H1 (cell line): ENCODE results near the gene ASPRV1. TPM values are rescaled to one million over a fixed set of nuclear protein-coding genes. Genes with fewer than 3 reads are reported as not detected.

Source experiments
- CTCF ChIA-PET: fragments of 300-600 bp; sonication (Branson Sonifier 250); formaldehyde crosslinking; loops from one replicate; lab custom pipeline; 2021; ENCODE audit not compliant: partially characterized antibody; lab: Charles Lee
- POLR2A ChIA-PET: fragments of 300-600 bp; sonication (Branson Sonifier 250); formaldehyde crosslinking; loops from one replicate; lab custom pipeline; 2021; ENCODE audit warnings: inconsistent platforms; ENCODE audit not compliant: partially characterized antibody; lab: Charles Lee
- DNase-seq, 2 experiments: peaks; one replicate each; pipeline versions ENCODE4 v3.0.0 to v3.0.0-alpha.2; 2010 to 2022; ENCODE audit warnings: low spot score in 2 of 2, low read depth in 1 of 2, mixed read lengths in 1 of 2
- FAIRE-seq: peaks from 2 replicates; lab custom pipeline; 2011; peaks lifted over from hg19 to GRCh38; lab: Jason Lieb, UNC
- H2AFZ ChIP-seq: 2 replicates; pipeline ENCODE4 v1.8.1; 2012; ENCODE audit warnings: low read length, inconsistent platforms
- H2AK5ac ChIP-seq: 2 replicates; pipeline ENCODE4 v1.6.1; 2013; ENCODE audit warnings: low read depth, low read length
- H2BK120ac ChIP-seq: replicated peaks from 2 replicates; pipeline ENCODE3; 2013; ENCODE audit warnings: low read depth, low read length, inconsistent platforms
- H2BK12ac ChIP-seq: 2 replicates; pipeline ENCODE4 v1.6.1; 2013; ENCODE audit warnings: low read depth, low read length
- H2BK15ac ChIP-seq: 2 replicates; pipeline ENCODE4 v1.6.1; 2013; ENCODE audit warnings: low read length
- H2BK20ac ChIP-seq: 2 replicates; pipeline ENCODE4 v1.6.1; 2013; ENCODE audit warnings: low read length
- H2BK5ac ChIP-seq: 2 replicates; pipeline ENCODE4 v1.6.1; 2013; ENCODE audit warnings: low read depth, low read length
- H3K14ac ChIP-seq: 2 replicates; pipeline ENCODE4 v1.6.1; 2013; ENCODE audit warnings: inconsistent platforms; ENCODE audit not compliant: insufficient read length
- H3K18ac ChIP-seq: 2 replicates; pipeline ENCODE4 v1.6.1; 2013; ENCODE audit warnings: low read length; ENCODE audit errors: extremely low read depth
- H3K23ac ChIP-seq: 2 replicates; pipeline ENCODE4 v1.6.1; 2013; ENCODE audit warnings: inconsistent platforms; ENCODE audit not compliant: insufficient read length
- H3K23me2 ChIP-seq: 2 replicates; pipeline ENCODE4 v1.6.1; 2013; ENCODE audit warnings: low read depth, low read length
- H3K27ac ChIP-seq: 2 replicates; pipeline ENCODE4 v1.6.1; 2011; ENCODE audit warnings: low read depth, low read length, inconsistent platforms
- H3K27me3 ChIP-seq, 4 experiments: replicated peaks in 1 of 4; 1 replicate in 1 of 4; 2 replicates in 3 of 4; pipeline versions ENCODE4 v1.6.1 to v1.8.1; 2011 to 2013; ENCODE audit warnings: low read length in 3 of 4, mild to moderate bottlenecking in 3 of 4, inconsistent platforms in 2 of 4, mixed read lengths in 2 of 4, moderate library complexity in 1 of 4; ENCODE audit not compliant: control insufficient read depth in 3 of 4, insufficient read depth in 3 of 4; ENCODE audit errors: extremely low read depth in 1 of 4
- H3K36me3 ChIP-seq, 4 experiments: 2 replicates each; pipeline versions ENCODE4 v1.6.1 to v1.8.1; 2011 to 2013; ENCODE audit warnings: mild to moderate bottlenecking in 4 of 4, low read length in 3 of 4, moderate library complexity in 2 of 4, control low read depth in 1 of 4, inconsistent platforms in 1 of 4; ENCODE audit not compliant: insufficient read depth in 4 of 4, control insufficient read depth in 2 of 4
- H3K4ac ChIP-seq: replicated peaks from 2 replicates; pipeline ENCODE3; 2013; ENCODE audit warnings: low read length, low read depth, mixed read lengths, inconsistent platforms; ENCODE audit not compliant: insufficient read length
- H3K4me1 ChIP-seq, 4 experiments: replicated peaks in 1 of 4; 1 replicate in 1 of 4; 2 replicates in 3 of 4; pipeline versions ENCODE4 v1.6.1 to v1.8.1; 2011 to 2013; ENCODE audit warnings: low read length in 3 of 4, inconsistent platforms in 2 of 4, mixed read lengths in 1 of 4; ENCODE audit not compliant: insufficient read depth in 4 of 4, control insufficient read depth in 3 of 4
- H3K4me2 ChIP-seq, 2 experiments: 2 replicates each; pipeline versions ENCODE4 v1.6.1 to v1.8.1; 2011 to 2013; ENCODE audit warnings: low read depth in 2 of 2, low read length in 2 of 2, control low read depth in 1 of 2, inconsistent platforms in 1 of 2, mild to moderate bottlenecking in 1 of 2; ENCODE audit not compliant: insufficient read depth in 1 of 2
- H3K4me3 ChIP-seq, 4 experiments: fragments of 200-600, 300-600 bp in 1 of 4; sonication (generic), shearing (Covaris generic), sonication (Bioruptor Twin) in 1 of 4; 2 replicates each; pipeline versions ENCODE4 v1.5.1 to v1.8.1; 2011 to 2016; ENCODE audit warnings: low read length in 4 of 4, low read depth in 3 of 4, control low read depth in 2 of 4, inconsistent platforms in 2 of 4, mild to moderate bottlenecking in 2 of 4, mixed read lengths in 1 of 4, moderate library complexity in 1 of 4; ENCODE audit not compliant: insufficient read depth in 2 of 4; ENCODE audit errors: extremely low read depth in 1 of 4
- H3K56ac ChIP-seq: replicated peaks from 2 replicates; pipeline ENCODE3; 2013; ENCODE audit warnings: low read depth, mild to moderate bottlenecking, mixed read lengths, low read length, inconsistent platforms; ENCODE audit not compliant: insufficient read length
- H3K79me1 ChIP-seq: 2 replicates; pipeline ENCODE4 v1.6.1; 2013; ENCODE audit warnings: low read depth, low read length, control low read depth
- H3K79me2 ChIP-seq, 2 experiments: 2 replicates each; pipeline versions ENCODE4 v1.6.1 to v1.8.1; 2012 to 2013; ENCODE audit warnings: low read length in 2 of 2, mild to moderate bottlenecking in 2 of 2, inconsistent platforms in 1 of 2; ENCODE audit not compliant: insufficient read depth in 2 of 2, control insufficient read depth in 1 of 2
- H3K9ac ChIP-seq, 4 experiments: replicated peaks in 1 of 4; 1 replicate in 1 of 4; 2 replicates in 3 of 4; pipeline versions ENCODE4 v1.6.1 to v1.8.1; 2011 to 2013; ENCODE audit warnings: low read depth in 3 of 4, low read length in 3 of 4, control low read depth in 2 of 4, mild to moderate bottlenecking in 2 of 4, moderate library complexity in 2 of 4, inconsistent platforms in 1 of 4; ENCODE audit errors: extremely low read depth in 1 of 4
- H3K9me3 ChIP-seq, 2 experiments: 2 replicates each; pipeline versions ENCODE4 v1.6.1 to v1.8.1; 2012 to 2013; ENCODE audit warnings: mild to moderate bottlenecking in 2 of 2, moderate library complexity in 2 of 2, control low read depth in 1 of 2, inconsistent platforms in 1 of 2, low read depth in 1 of 2, low read length in 1 of 2, mixed read lengths in 1 of 2; ENCODE audit not compliant: insufficient read depth in 2 of 2
- H4K20me1 ChIP-seq, 2 experiments: replicated peaks in 1 of 2; 2 replicates each; pipeline versions ENCODE3 to v1.8.1; 2011 to 2013; ENCODE audit warnings: inconsistent platforms in 2 of 2, low read length in 2 of 2, mild to moderate bottlenecking in 1 of 2; ENCODE audit not compliant: insufficient read depth in 2 of 2, control insufficient read depth in 1 of 2
- H4K5ac ChIP-seq: 2 replicates; pipeline ENCODE4 v1.6.1; 2013; ENCODE audit warnings: low read length, low read depth, mixed read lengths, inconsistent platforms; ENCODE audit not compliant: insufficient read length
- H4K8ac ChIP-seq: 2 replicates; pipeline ENCODE4 v1.8.0; 2013; ENCODE audit warnings: mild to moderate bottlenecking, moderate library complexity, low read length, inconsistent platforms; ENCODE audit not compliant: insufficient read depth; ENCODE audit errors: extremely low read depth
- H4K91ac ChIP-seq: replicated peaks from 2 replicates; pipeline ENCODE3; 2013; ENCODE audit warnings: low read length, mixed read lengths, inconsistent platforms; ENCODE audit not compliant: insufficient read length
- ASH2L ChIP-seq: fragments of 200-600, 300-600 bp; sonication (generic); IDR thresholded peaks from one replicate; pipeline ENCODE4 v1.7.1; 2017; ENCODE audit warnings: low read length
- JUND ChIP-seq: IDR thresholded peaks from 2 replicates; pipeline ENCODE4 v1.6.1; 2011; ENCODE audit warnings: mild to moderate bottlenecking, improper control_type of control experiment, low read length
- NANOG ChIP-seq: IDR thresholded peaks from 2 replicates; pipeline ENCODE4 v1.6.1; 2011; ENCODE audit warnings: low read length, low read depth, mild to moderate bottlenecking, inconsistent platforms; ENCODE audit not compliant: insufficient read depth, poor library complexity, severe bottlenecking
- PHF8 ChIP-seq: fragments of 200-600 bp; sonication (generic); conservative IDR thresholded peaks from 2 replicates; pipeline ENCODE4 v1.7.1; 2012; ENCODE audit warnings: low read depth, mild to moderate bottlenecking, inconsistent platforms, low read length, moderate library complexity
- POLR2AphosphoS5 ChIP-seq: IDR thresholded peaks from 2 replicates; pipeline ENCODE4 v1.6.1; 2011; ENCODE audit warnings: low read depth, low read length
- SP2 ChIP-seq: IDR thresholded peaks from 2 replicates; pipeline ENCODE4 v1.6.1; 2012; ENCODE audit warnings: mild to moderate bottlenecking, low read length, inconsistent platforms
- TBP ChIP-seq: IDR thresholded peaks from 2 replicates; pipeline ENCODE4 v1.6.1; 2011; ENCODE audit warnings: low read depth, low read length, improper control_type of control experiment
- YY1 ChIP-seq: IDR thresholded peaks from 2 replicates; pipeline ENCODE4 v1.6.1; 2011; ENCODE audit warnings: low read depth, mild to moderate bottlenecking, low read length
- WGBS, 2 experiments: shearing (Covaris generic) in 1 of 2; methylation state at CpG; one replicate each; pipeline versions ENCODE4 v1.1.6 to v1.1.7; 2013 to 2015; ENCODE audit warnings: low lambda C conversion rate in 2 of 2, mixed read lengths in 2 of 2, inconsistent platforms in 1 of 2, low coverage in 1 of 2, missing lambda C conversion rate in 1 of 2; ENCODE audit not compliant: insufficient replicate concordance in 2 of 2, insufficient coverage in 1 of 2, insufficient read length in 1 of 2; ENCODE audit errors: extremely low coverage in 1 of 2, missing lambda C conversion rate in 1 of 2; 5-methylcytosine and 5-hydroxymethylcytosine counted together
- polyA plus RNA-seq, 7 experiments: library from polyadenylated mRNA; depleted of rRNA in 3 of 7; stranded (reverse) in 5 of 7; unstranded in 2 of 7; fragments of >200 nt in 5 of 7; fragments of 200-250 nt in 2 of 7; gene quantifications; 1 replicate in 5 of 7; 2 replicates in 1 of 7; 4 replicates in 1 of 7; pipeline versions ENCODE4 v1.2.1 to v1.2.3, GENCODE V29; 2011 to 2013; ENCODE audit warnings: missing spikeins in 2 of 7, mixed read lengths in 2 of 7
- total RNA-seq: library from RNA; stranded (reverse); fragmentation: NEBNext Ultra II Directional; extraction: Animal tissue kit (Norgen Biotek cat#: 25700); gene quantifications from 2 replicates; pipeline ENCODE4 v1.2.1, GENCODE V29; 2021
- TF ChIP-seq, protein P1 (sequence below): IDR thresholded peaks from 2 replicates; pipeline ENCODE4 v1.6.1; 2011; ENCODE audit warnings: low read length, improper control_type of control experiment

ASPRV1 gene
- total and polyA plus RNA-seq, 2 of the 8 experiments (the other 6 are each of a cell fraction or from before 2014, with no cell fraction given): 0.59 to 0.95 TPM

DNA sequence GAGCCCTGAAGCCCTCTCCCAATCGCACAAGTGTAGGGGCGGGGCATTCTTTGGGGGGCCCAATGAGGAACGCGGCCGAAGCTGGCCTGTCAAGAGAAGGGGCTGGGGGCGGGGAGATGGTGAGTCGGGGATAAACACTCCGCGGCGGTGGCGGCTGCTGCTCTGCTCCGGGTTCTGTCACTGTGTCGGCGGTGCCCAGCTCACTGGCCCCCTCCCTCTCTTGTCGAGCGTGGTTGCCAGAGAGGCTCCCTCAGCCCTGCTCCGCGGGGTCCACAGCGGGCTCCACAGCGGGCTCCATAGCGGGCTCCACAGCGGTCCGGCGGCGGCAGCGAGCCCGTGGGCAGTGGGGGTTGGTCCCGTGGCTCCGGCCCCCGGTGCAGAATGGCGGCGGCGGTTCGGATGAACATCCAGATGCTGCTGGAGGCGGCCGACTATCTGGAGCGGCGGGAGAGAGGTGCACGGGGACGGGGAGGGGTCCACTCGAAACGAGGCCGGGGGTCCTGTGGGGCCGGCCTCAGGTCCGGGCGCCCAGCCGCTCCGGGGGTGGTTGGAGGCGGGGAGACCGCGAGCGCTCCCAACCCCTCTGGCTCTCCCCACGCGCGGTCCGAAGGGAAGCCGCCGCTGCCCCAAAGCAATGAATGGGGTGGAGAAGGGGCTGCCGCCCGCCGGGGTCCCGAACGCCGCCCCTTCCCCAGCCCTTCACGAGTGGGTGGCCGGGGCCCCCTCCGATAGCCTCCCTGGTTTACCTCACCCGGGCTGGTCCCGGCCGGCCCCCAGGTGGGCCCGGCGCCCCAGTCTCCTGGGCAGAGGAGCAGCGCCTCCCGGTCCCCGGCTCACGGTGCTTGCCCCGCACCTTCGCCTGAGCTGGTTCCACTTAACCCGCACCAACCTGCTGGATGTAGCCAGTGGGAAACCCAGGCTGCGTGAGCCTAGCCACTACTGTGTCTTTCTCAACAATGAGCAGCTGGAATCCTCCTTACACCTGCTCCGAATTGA is 46.2 kb downstream of the ASPRV1 start, which contains the start of gene MXD1:
Gene MXD1 (plus strand): TSS at position 160 of the 996 bp plus-strand sequence. CDS start 222 bp downstream, at position 382.
- Histone ChIP-seq H3K4me3 (peak within 1 kb of the TSS; percentile 53 to 88 (median 72)), H3K79me1 (no peaks in the 10 kb centered on the region), H3K9ac (peak within 1 kb of the TSS; percentile 65 to 96 (median 90)), H2BK5ac (0 out of 2 replicates have a peak within 1 kb of the TSS, but pooled peaks have one; percentile 41), H3K79me2 (no peaks in the 10 kb centered on the region), H3K36me3 (no peaks in the 10 kb centered on the region; a peak in 1 of 8 replicates), H4K8ac (peak within 1 kb of the TSS; percentile 99), H3K4me1 (no peaks in the 10 kb centered on the region), H3K27me3 (no peaks in the 10 kb centered on the region), H3K56ac (peak within 1 kb of the TSS; percentile 89), H3K9me3 (no peaks in the 10 kb centered on the region), H3K4ac (no peak within 1 kb of the TSS), H3K23me2 (peaks cover 4% of the 10 kb centered on the region; the same call in 1 of the 2 replicates), H2BK20ac (no peak within 1 kb of the TSS), H2AFZ (no peak within 1 kb of the TSS), H2BK12ac (no peak within 1 kb of the TSS), H4K5ac (peak within 1 kb of the TSS; percentile 76), H3K4me2 (peak within 1 kb of the TSS; percentile 77 to 79), H2BK15ac (no peak within 1 kb of the TSS), H3K14ac (no peak within 1 kb of the TSS), H4K20me1 (peaks cover 0 to 2% of the 10 kb centered on the region in 2 experiments), H4K91ac (peak within 1 kb of the TSS; percentile 10), H3K18ac (no peak within 1 kb of the TSS), H2AK5ac (no peak within 1 kb of the TSS), H2BK120ac (no peak within 1 kb of the TSS), H3K27ac (peak within 1 kb of the TSS; percentile 93), H3K23ac (no peak within 1 kb of the TSS)
- CTCF ChIA-PET: interaction anchor here (0.7 to 4.5 kb wide), 21 partner anchors 21 to 229 kb away, joined by 3 to 42 read pairs (median 4); partner anchors contain the start of gene SNRNP27
- 5% methylated on average over 59 of the region's 81 CpGs; no CpG with 5 or more reads in 1 of the 2 experiments for WGBS, 2 experiments
- POLR2A ChIA-PET: interaction anchor here (0.5 to 11.6 kb wide), 51 partner anchors 8 to 378 kb away, joined by 3 to 180 read pairs (median 5); partner anchors contain the start of genes C2orf42, GMCL1, PCBP1 and PCYOX1
- FAIRE-seq: no peak
- DNase-seq: peak in 1 of 2 experiments; percentile 98
- TF ChIP-seq TBP (peak; percentile 43; the same call in 1 of the 2 replicates), PHF8 (peak; percentile 60), JUND (no peak), SP2 (0 out of 2 replicates have a peak, but pooled peaks have one; percentile 48), POLR2AphosphoS5 (peak; percentile 41; the same call in 1 of the 2 replicates), NANOG (peak; percentile 1), ASH2L (peak; percentile 45), YY1 (peak; percentile 9; the same call in 1 of the 2 replicates)
- TF ChIP-seq, protein P1, sequence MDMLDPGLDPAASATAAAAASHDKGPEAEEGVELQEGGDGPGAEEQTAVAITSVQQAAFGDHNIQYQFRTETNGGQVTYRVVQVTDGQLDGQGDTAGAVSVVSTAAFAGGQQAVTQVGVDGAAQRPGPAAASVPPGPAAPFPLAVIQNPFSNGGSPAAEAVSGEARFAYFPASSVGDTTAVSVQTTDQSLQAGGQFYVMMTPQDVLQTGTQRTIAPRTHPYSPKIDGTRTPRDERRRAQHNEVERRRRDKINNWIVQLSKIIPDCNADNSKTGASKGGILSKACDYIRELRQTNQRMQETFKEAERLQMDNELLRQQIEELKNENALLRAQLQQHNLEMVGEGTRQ: 0 out of 2 replicates have a peak, but pooled peaks have one; percentile 8
